Cardiac fibroblast (primary cell): ENCODE results near the gene ANK2.
A peak's percentile ranks its signal among the peaks of the same experiment; 100 is the strongest.

ENCODE experiments used
- DNase-seq, 2 donors: peaks; one replicate each; pipeline versions ENCODE4 v3.0.0 to v3.0.0-alpha.2; 2010; ENCODE audit warnings: low read depth in 2 of 2
- H3K4me3 ChIP-seq, 2 donors: replicated peaks in 1 of 2; 1 replicate in 1 of 2; 2 replicates in 1 of 2; pipeline ENCODE4 v1.5.1; 2011; ENCODE audit warnings: low read depth in 2 of 2, low read length in 2 of 2, mild to moderate bottlenecking in 2 of 2, moderate library complexity in 1 of 2
- TF ChIP-seq, protein P1 (sequence below): IDR thresholded peaks from one replicate; pipeline ENCODE4 v1.5.1; 2011; ENCODE audit warnings: low read depth, mild to moderate bottlenecking, low read length, inconsistent platforms

Gene ANK2

DNA sequence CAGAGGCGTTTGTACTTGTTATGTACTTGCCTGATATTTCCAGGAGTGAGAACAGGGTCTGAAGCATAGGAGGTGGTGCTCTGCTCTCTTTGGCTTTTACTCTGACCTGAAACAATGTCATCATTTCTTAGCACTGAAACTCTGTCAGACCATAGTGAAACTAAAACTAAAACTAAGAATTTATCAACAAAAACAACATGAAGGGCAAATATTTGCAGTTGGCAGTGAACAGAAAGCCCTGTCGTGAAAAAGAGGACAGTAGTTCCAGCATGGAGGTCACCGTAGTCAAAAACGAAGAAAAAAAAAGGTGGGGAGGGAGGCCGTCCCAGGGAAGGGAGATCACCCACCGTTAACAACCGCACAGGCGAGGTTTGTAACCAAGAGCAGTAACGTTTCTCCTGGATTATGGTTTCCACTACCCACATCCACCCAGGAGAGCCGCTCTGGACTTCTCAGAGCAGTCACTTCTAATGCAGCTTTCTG, 97.5 kb downstream of the ANK2 start:
- H3K4me3 ChIP-seq = peak overlapping the region; percentile 17 to 44
- DNase-seq = peak; percentile 30 to 36
- TF ChIP-seq, protein P1, sequence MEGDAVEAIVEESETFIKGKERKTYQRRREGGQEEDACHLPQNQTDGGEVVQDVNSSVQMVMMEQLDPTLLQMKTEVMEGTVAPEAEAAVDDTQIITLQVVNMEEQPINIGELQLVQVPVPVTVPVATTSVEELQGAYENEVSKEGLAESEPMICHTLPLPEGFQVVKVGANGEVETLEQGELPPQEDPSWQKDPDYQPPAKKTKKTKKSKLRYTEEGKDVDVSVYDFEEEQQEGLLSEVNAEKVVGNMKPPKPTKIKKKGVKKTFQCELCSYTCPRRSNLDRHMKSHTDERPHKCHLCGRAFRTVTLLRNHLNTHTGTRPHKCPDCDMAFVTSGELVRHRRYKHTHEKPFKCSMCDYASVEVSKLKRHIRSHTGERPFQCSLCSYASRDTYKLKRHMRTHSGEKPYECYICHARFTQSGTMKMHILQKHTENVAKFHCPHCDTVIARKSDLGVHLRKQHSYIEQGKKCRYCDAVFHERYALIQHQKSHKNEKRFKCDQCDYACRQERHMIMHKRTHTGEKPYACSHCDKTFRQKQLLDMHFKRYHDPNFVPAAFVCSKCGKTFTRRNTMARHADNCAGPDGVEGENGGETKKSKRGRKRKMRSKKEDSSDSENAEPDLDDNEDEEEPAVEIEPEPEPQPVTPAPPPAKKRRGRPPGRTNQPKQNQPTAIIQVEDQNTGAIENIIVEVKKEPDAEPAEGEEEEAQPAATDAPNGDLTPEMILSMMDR = no peak

DNA sequence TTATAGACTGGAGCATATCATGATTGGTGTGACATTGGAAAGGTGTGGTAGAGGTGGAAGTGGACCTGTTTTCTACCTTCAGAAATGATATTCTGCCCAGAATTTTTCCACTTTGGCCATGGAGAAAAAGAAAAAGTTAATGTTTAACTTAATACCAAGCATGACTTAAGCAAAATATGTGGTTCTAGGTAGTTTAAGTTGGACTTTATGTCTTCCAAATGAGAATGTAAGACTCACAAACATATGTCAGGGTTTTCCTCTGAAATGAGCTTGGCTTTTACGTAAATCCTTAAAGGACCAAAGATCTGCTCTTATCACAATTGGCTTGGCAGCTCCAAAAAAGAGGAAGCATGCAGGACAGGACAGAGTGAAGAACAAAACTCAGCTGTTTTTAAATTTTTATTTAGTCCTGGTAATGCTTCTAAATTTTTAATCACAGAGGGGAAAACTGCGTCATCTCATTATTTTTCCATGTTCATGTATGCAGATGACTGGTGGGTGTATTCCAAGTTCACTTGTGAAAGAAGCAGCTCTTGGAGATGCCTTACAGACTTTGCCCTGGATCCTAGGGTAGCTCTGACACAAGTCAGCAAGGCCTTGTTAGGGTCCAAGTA, 98.2 kb downstream of the ANK2 start:
- peak in 1 of 2 donors; percentile 12 for DNase-seq
- TF ChIP-seq, protein P1 = no peak
- H3K4me3 ChIP-seq = no peak overlapping the region

DNA sequence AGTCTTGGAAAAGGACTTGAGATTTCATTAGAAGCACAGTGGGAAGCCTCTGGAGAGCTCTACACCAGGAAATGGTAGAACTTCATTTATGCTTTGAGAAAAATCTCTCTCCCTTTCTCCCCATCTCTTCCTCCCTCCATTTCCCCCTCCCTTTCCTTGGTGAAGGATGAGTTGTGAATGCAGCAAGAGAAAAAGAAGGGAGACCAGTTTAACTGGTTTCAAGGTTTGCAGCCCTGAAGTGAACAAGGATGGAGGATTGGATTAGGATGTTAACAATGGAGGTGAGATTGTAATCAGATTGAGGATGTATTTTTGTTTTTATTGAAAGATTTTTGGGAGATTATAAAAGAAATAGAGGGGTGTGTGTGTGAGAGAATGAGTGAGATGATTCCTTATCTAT, 99.5 kb downstream of the ANK2 start:
- H3K4me3 ChIP-seq = no peak overlapping the region
- DNase-seq = no peak
- TF ChIP-seq, protein P1 = no peak

DNA sequence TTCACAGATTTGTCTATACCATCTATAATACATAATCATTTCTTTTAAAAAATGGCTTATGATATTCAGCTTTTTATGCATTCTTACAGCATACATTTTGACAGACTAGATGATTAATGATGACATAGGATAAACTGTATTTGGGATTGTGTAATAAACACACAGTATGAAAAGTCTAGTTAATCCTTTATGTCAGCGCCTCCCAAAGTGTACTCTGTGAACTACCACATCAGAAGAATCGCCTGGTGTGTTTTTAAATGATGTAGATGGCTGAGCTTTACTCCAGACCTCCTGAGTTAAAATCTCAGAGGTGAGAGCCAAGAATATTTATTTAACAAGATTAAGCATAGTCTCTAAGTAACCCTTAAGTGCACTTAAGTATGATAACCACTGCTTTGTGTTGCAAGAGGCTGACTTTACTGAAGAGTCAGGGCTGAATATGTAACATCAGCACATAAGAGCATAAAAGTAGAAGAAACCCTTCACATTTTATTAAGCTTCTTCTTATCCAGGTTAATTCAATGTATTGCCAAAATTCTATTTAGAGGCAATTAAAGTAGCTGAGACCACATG, 104.2 kb downstream of the ANK2 start:
- no peak overlapping the region for H3K4me3 ChIP-seq
- DNase-seq = peak; percentile 31 to 66
- TF ChIP-seq, protein P1 = no peak

- TF ChIP-seq, protein P1 = no peak
- no peak for DNase-seq
Measured at GRCh38 chr4:113154281-113154680, 104.8 kb downstream of the ANK2 start.

DNA sequence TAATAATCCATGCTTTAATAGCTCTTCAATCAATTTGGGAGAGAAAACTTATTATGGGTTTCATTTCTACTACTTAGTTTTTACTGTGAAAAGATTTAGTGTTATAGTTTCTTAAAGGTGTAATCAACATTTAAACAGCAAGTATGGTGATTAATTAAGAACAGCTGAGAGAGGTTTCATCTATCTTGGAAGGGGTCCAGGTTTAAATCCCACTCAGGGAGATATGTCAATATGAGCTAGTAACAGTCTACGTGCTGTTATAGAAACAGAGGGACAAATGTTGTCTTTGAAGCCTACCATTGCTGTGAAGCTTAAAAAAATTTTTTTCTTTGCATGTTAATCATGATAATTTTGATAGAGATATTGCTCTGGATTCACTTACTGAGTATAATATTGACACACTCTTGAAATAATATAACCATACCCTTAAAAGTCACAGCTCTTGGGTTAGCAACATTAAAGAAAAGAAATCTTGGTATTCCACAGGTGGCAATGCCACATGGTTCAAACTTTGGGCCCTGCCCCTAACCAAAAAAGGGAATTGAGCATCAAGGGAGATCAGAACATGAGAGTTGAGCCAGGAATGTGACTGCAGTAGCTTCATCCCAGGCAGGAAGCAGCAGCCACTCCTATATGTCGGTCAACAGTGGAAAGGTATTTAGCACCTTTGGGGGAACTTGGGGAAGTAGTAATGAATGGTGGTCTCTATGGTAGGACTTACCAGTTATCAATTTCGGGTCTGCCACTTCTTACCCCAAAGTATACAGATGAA, 107.8 kb downstream of the ANK2 start:
- no peak overlapping the region for H3K4me3 ChIP-seq
- TF ChIP-seq, protein P1 = no peak
- no peak for DNase-seq

More at GRCh38 chr4:113154281-113154680, 104.8 kb downstream of the ANK2 start:
- no peak overlapping the region for H3K4me3 ChIP-seq
